ENCODE data around the gene MC2R. TPM values are rescaled to one million over a fixed set of nuclear protein-coding genes. Genes with fewer than 3 reads are reported as not detected.

MC2R gene
- total RNA-seq, 1 experiment from 2014 or later, result not detected

DNA sequence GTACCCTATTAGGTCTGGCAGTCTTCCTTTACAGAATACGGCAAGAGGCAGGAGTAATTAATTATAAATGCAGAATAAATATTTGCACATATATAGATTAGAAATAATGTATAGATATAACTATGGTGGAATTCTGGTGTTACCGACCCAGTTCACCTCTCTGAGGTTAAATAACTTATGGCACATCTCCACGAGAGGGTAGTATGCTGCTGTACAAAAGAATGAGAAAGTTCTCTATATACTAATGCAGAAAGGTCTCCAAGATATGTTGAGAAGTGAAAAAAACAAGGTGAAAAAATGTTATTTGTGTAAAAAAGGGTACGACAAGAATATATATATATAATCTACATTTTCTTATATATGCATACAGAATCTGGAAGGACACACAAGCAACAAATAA, 40.8 kb downstream of the MC2R start:
- no peaks in the 10 kb centered on the region for H3K9me3 ChIP-seq (ENCODE audit: control insufficient read depth in 1 of 2, insufficient read depth in 1 of 2, low read depth in 1 of 2, low read length in 2 of 2)
- no peak overlapping the region for H3K4me3 ChIP-seq (replicated peaks in 1 of 2; ENCODE audit: low read depth in 1 of 2, low read length in 2 of 2)
- intact Hi-C loops (cut with micrococcal nuclease), result no loop called here
- TF ChIP-seq, protein P1, sequence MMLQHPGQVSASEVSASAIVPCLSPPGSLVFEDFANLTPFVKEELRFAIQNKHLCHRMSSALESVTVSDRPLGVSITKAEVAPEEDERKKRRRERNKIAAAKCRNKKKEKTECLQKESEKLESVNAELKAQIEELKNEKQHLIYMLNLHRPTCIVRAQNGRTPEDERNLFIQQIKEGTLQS (IDR thresholded peaks at IDR 0.05), result no peak
- TF ChIP-seq, protein P2, sequence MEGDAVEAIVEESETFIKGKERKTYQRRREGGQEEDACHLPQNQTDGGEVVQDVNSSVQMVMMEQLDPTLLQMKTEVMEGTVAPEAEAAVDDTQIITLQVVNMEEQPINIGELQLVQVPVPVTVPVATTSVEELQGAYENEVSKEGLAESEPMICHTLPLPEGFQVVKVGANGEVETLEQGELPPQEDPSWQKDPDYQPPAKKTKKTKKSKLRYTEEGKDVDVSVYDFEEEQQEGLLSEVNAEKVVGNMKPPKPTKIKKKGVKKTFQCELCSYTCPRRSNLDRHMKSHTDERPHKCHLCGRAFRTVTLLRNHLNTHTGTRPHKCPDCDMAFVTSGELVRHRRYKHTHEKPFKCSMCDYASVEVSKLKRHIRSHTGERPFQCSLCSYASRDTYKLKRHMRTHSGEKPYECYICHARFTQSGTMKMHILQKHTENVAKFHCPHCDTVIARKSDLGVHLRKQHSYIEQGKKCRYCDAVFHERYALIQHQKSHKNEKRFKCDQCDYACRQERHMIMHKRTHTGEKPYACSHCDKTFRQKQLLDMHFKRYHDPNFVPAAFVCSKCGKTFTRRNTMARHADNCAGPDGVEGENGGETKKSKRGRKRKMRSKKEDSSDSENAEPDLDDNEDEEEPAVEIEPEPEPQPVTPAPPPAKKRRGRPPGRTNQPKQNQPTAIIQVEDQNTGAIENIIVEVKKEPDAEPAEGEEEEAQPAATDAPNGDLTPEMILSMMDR (IDR thresholded peaks at IDR 0.05 in 2 of 3, conservative IDR thresholded peaks at IDR 0.05 in 1 of 3; ENCODE audit: borderline replicate concordance in 1 of 3, insufficient read depth in 1 of 3, low read depth in 2 of 3, low read length in 2 of 3), result no peak
- TF ChIP-seq JUND (IDR thresholded peaks at IDR 0.05), result no peak
- TF ChIP-seq, protein P3, sequence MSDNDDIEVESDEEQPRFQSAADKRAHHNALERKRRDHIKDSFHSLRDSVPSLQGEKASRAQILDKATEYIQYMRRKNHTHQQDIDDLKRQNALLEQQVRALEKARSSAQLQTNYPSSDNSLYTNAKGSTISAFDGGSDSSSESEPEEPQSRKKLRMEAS (IDR thresholded peaks at IDR 0.05), result no peak
- TF ChIP-seq SIN3A (IDR thresholded peaks at IDR 0.05; ENCODE audit: low read depth), result no peak
- TF ChIP-seq YY1 (IDR thresholded peaks at IDR 0.05; ENCODE audit: extremely low read depth, insufficient replicate concordance, low read depth, low read length), result no peak
- TF ChIP-seq CEBPB (IDR thresholded peaks at IDR 0.05; ENCODE audit: low read depth), result no peak
- TF ChIP-seq ZFX (IDR thresholded peaks at IDR 0.05), result no peak
- TF ChIP-seq ZNF274 (IDR thresholded peaks at IDR 0.05; ENCODE audit: low read depth, low read length), result no peak
- TF ChIP-seq SP1 (IDR thresholded peaks at IDR 0.05; ENCODE audit: low read depth), result no peak
- TF ChIP-seq EZH2 (IDR thresholded peaks at IDR 0.05), result no peak
- TF ChIP-seq POLR2A (IDR thresholded peaks at IDR 0.05; ENCODE audit: borderline replicate concordance, extremely low read depth, insufficient read depth, insufficient read length), result no peak
- no peak for TF ChIP-seq FOSL1 (IDR thresholded peaks at IDR 0.05; ENCODE audit: low read depth)
- TF ChIP-seq, protein P4, sequence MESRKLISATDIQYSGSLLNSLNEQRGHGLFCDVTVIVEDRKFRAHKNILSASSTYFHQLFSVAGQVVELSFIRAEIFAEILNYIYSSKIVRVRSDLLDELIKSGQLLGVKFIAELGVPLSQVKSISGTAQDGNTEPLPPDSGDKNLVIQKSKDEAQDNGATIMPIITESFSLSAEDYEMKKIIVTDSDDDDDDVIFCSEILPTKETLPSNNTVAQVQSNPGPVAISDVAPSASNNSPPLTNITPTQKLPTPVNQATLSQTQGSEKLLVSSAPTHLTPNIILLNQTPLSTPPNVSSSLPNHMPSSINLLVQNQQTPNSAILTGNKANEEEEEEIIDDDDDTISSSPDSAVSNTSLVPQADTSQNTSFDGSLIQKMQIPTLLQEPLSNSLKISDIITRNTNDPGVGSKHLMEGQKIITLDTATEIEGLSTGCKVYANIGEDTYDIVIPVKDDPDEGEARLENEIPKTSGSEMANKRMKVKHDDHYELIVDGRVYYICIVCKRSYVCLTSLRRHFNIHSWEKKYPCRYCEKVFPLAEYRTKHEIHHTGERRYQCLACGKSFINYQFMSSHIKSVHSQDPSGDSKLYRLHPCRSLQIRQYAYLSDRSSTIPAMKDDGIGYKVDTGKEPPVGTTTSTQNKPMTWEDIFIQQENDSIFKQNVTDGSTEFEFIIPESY (IDR thresholded peaks at IDR 0.05; ENCODE audit: extremely low read depth, insufficient replicate concordance, low read length), result no peak
- TF ChIP-seq SRF (IDR thresholded peaks at IDR 0.05; ENCODE audit: low read depth), result no peak
- no peak for TF ChIP-seq ELF1 (IDR thresholded peaks at IDR 0.05; ENCODE audit: borderline replicate concordance, low read depth)
- no peak for TF ChIP-seq CBX3 (IDR thresholded peaks at IDR 0.05; ENCODE audit: low read depth)
- H2AFZ ChIP-seq (ENCODE audit: low read depth, low read length, poor library complexity, severe bottlenecking), result no peak overlapping the region
- H3K9ac ChIP-seq (ENCODE audit: low read length), result no peak overlapping the region
- H3K27ac ChIP-seq (ENCODE audit: low read depth, low read length), result no peak overlapping the region
- DNase-seq (ENCODE audit: low read depth, low spot score), result no peak
- H4K20me1 ChIP-seq (ENCODE audit: insufficient read depth), result no peaks in the 10 kb centered on the region
- no peak for ATAC-seq
- H3K4me1 ChIP-seq (ENCODE audit: control insufficient read depth in 1 of 2, insufficient read depth in 2 of 2, low read length in 2 of 2), result no peaks in the 10 kb centered on the region
- ChIA-PET RAD21 (ENCODE audit: low non-redundant PET in 1 of 2, low total read pairs in 2 of 2, uncharacterized antibody in 2 of 2, unreplicated experiment in 2 of 2) (no interaction called here), POLR2A (no interaction called here), CTCF (no interaction called here)
- no peaks in the 10 kb centered on the region for H3K36me3 ChIP-seq (ENCODE audit: control insufficient read depth in 1 of 2, insufficient read depth in 2 of 2, low read length in 2 of 2)
- peaks cover 12% of the 10 kb centered on the region; the same call in 1 of the 2 replicates for H3K27me3 ChIP-seq (ENCODE audit: insufficient read depth, low read length)
- no peaks in the 10 kb centered on the region for H3K79me2 ChIP-seq (ENCODE audit: insufficient read depth, low read length)
- BruUV-seq (replicated peaks), result no TSS peak
- no peaks in the 10 kb centered on the region for H3K9me2 ChIP-seq (ENCODE audit: insufficient read depth)
- H3K4me2 ChIP-seq (ENCODE audit: low read length), result no peak overlapping the region
